GM12892 (cell line): Measurements from ENCODE around the gene FBXL5.

Experiments used
- POLR2A ChIP-seq: IDR thresholded peaks from 2 replicates; pipeline ENCODE4 v1.6.1; 2011; ENCODE audit warnings: low read depth, low read length, control low read depth
- POLR2AphosphoS5 ChIP-seq: IDR thresholded peaks from 2 replicates; pipeline ENCODE4 v1.6.1; 2011; ENCODE audit warnings: low read depth, low read length, control low read depth
- TAF1 ChIP-seq: IDR thresholded peaks from 2 replicates; pipeline ENCODE4 v1.6.1; 2011; ENCODE audit warnings: low read depth, mild to moderate bottlenecking, control low read depth, low read length, borderline replicate concordance

DNA sequence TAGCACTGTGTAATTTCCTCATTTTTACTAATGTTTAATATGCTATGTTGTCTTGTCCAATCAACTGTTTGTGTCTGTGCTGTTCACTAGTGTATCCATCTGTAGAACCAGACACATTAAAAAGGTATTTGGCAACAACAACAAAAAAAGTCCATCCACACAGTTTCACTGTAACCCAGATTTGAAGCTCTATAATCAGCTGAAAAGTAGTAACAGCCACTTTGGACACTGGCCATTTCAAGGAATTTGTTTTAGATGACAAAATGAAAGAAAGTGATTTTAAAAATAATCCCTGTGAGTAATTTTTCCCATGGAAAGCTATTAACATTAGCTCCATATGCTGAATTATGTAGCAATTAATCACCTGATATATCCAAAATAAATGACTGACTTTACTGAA is 2.2 kb upstream of the FBXL5 start:
- TF ChIP-seq TAF1 (no peak), POLR2AphosphoS5 (no peak), POLR2A (no peak)
